Measurements from ENCODE around the gene ANO8.

DNA sequence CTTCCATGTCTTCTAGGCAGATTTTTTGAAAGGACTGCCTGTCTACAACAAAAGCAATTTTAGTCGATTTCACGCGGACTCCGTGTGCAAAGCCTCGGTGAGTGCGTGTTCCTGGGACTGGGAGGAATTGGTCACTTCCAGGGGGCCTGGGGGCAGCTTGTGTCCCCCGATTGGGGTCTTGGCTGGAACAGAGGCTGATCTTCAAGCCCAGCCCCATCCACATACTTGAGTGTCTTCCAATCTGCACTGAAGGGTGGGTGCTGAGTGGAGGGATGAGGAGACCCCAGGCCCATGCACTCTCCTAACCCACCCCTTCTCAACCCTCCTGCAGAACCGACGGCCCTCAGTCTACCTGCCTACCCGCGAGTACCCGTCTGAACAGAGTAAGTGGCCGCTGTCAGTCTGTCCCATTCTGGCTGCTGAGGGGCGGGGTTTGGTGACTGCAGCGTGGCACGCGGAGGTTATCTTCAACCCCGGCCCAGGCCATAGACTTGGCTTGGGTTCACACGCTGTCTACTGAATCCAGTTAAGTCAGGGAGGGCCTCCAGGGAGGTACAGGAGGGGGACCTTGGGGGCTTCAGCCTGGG lies 20.6 kb downstream of the ANO8 start:
- no peak for TF ChIP-seq CTCF (conservative IDR thresholded peaks at IDR 0.05)
- TF ChIP-seq ZFX (IDR thresholded peaks at IDR 0.05), result no peak
